ENCODE measurements around the gene SLC6A8.

GRCh38 chrX:153719238-153719637, 31.5 kb downstream of the SLC6A8 start:
- no peak for TF ChIP-seq POLR2A (IDR thresholded peaks at IDR 0.05)
- TF ChIP-seq CTCF (IDR thresholded peaks at IDR 0.05) = no peak
